Measurements from ENCODE around the gene GUCA2A. TPM values are rescaled to one million over a fixed set of nuclear protein-coding genes. Genes with fewer than 3 reads are reported as not detected.

The GUCA2A gene
- total RNA-seq, 2 experiments from 2014 or later: not detected

GRCh38 chr1:42175314-42176054 is 10.9 kb upstream of the GUCA2A start:
- TF ChIP-seq EZH2phosphoT487 (IDR thresholded peaks at IDR 0.05; ENCODE audit: borderline replicate concordance, low read depth, low read length): no peak
- no peak for TF ChIP-seq CTCF (conservative IDR thresholded peaks at IDR 0.05; ENCODE audit: low read length)
- POLR2A ChIA-PET: interaction anchor here (1.0 kb wide), 1 partner anchor 23 kb away, joined by 3 read pairs; no protein-coding TSS in a partner anchor
- H4K20me1 ChIP-seq (ENCODE audit: insufficient read depth, low read length): peaks cover 5% of the 10 kb centered on the region; the same call in 1 of the 2 replicates

GRCh38 chr1:42173961-42174735 is 9.6 kb upstream of the GUCA2A start:
- DNase-seq (ENCODE audit: low spot score): no peak
- Histone ChIP-seq H3K4me1 (ENCODE audit: insufficient read depth, low read length, poor library complexity, severe bottlenecking) (no peaks in the 10 kb centered on the region), H3K36me3 (ENCODE audit: insufficient read depth, low read length) (peaks cover 17% of the 10 kb centered on the region), H3K9me2 (ENCODE audit: insufficient read depth, low read length) (no peaks in the 10 kb centered on the region), H2AFZ (ENCODE audit: low read length) (no peak overlapping the region), H4K20me1 (ENCODE audit: insufficient read depth, low read length) (peaks cover 5% of the 10 kb centered on the region; the same call in 1 of the 2 replicates), H3K9me3 (ENCODE audit: low read length) (no peaks in the 10 kb centered on the region), H3K27ac (ENCODE audit: low read depth, low read length, poor library complexity, severe bottlenecking) (no peak overlapping the region), H3K4me3 (ENCODE audit: low read depth, low read length, poor library complexity, severe bottlenecking) (no peak overlapping the region), H3K79me2 (ENCODE audit: insufficient read depth, low read depth, low read length) (no peaks in the 10 kb centered on the region), H3K4me2 (ENCODE audit: low read length) (no peak overlapping the region)
- intact Hi-C loops (cut with micrococcal nuclease; ENCODE audit: unreplicated experiment): loop anchor here (2.0 kb wide), 1 partner anchor 599 kb away; no protein-coding TSS in a partner anchor
- no peak for TF ChIP-seq EZH2phosphoT487 (IDR thresholded peaks at IDR 0.05; ENCODE audit: borderline replicate concordance, low read depth, low read length)
- TF ChIP-seq CTCF (conservative IDR thresholded peaks at IDR 0.05; ENCODE audit: low read length): no peak
- ChIA-PET CTCF (ENCODE audit: unreplicated experiment) (interaction anchor here (0.6 kb wide), 1 partner anchor 203 kb away, joined by 3 read pairs; no protein-coding TSS in a partner anchor), POLR2A (interaction anchor here (0.7 kb wide), 1 partner anchor 50 kb away, joined by 3 read pairs; no protein-coding TSS in a partner anchor)
- BruUV-seq (replicated peaks): no TSS peak

More at GRCh38 chr1:42175314-42176054, 10.9 kb upstream of the GUCA2A start:
- DNase-seq (ENCODE audit: low spot score): no peak
- Histone ChIP-seq H3K4me3 (ENCODE audit: low read depth, low read length, poor library complexity, severe bottlenecking) (no peak overlapping the region), H2AFZ (ENCODE audit: low read length) (no peak overlapping the region), H3K36me3 (ENCODE audit: insufficient read depth, low read length) (peaks cover 28% of the 10 kb centered on the region), H3K27ac (ENCODE audit: low read depth, low read length, poor library complexity, severe bottlenecking) (no peak overlapping the region), H3K9me2 (ENCODE audit: insufficient read depth, low read length) (no peaks in the 10 kb centered on the region), H3K9me3 (ENCODE audit: low read length) (no peaks in the 10 kb centered on the region), H3K79me2 (ENCODE audit: insufficient read depth, low read depth, low read length) (no peaks in the 10 kb centered on the region), H3K4me1 (ENCODE audit: insufficient read depth, low read length, poor library complexity, severe bottlenecking) (no peaks in the 10 kb centered on the region), H3K4me2 (ENCODE audit: low read length) (no peak overlapping the region)
- no TSS peak for BruUV-seq (replicated peaks)
- intact Hi-C loops (cut with micrococcal nuclease; ENCODE audit: unreplicated experiment): loop anchor here (2.0 kb wide), 1 partner anchor 159 kb away; the partner anchor contains the start of gene FOXJ3
- CTCF ChIA-PET (ENCODE audit: unreplicated experiment): no interaction called here
